ENCODE data around the gene BMP10.

Gene BMP10

GRCh38 chr2:68912111-68912510 is 40.9 kb upstream of the BMP10 start:
- H3K79me1 ChIP-seq (replicated peaks; ENCODE audit: low read length, poor library complexity, severe bottlenecking): no peaks in the 10 kb centered on the region
- no peak overlapping the region for H3K27ac ChIP-seq (ENCODE audit: low read length, poor library complexity, severe bottlenecking)
- H2AK5ac ChIP-seq (ENCODE audit: low read length, severe bottlenecking): no peak overlapping the region
- peak overlapping the region; percentile 57 for H2BK15ac ChIP-seq (ENCODE audit: low read depth, poor library complexity, severe bottlenecking)
- H3K18ac ChIP-seq (ENCODE audit: low read depth in 1 of 2, low read length in 2 of 2): no peak overlapping the region
- no peak overlapping the region for H2BK120ac ChIP-seq (ENCODE audit: low read depth, low read length)
- H2AFZ ChIP-seq (ENCODE audit: low read depth, low read length): no peak overlapping the region
- no peak overlapping the region for H4K8ac ChIP-seq (ENCODE audit: low read length)
- H4K91ac ChIP-seq (ENCODE audit: low read length): no peak overlapping the region
- DNase-seq: no peak
- no peak overlapping the region for H3K23ac ChIP-seq (ENCODE audit: low read length in 2 of 2)
- no peak overlapping the region for H2BK5ac ChIP-seq (ENCODE audit: low read depth, low read length, poor library complexity, severe bottlenecking)
- H2BK12ac ChIP-seq (ENCODE audit: low read length in 2 of 2): no peak overlapping the region
- H3K9ac ChIP-seq (ENCODE audit: low read length): no peak overlapping the region
- H3K4ac ChIP-seq (ENCODE audit: low read depth in 1 of 2, low read length in 2 of 2): no peak overlapping the region
- H3K36me3 ChIP-seq (ENCODE audit: control insufficient read depth in 1 of 2, insufficient read depth in 2 of 2, low read depth in 1 of 2, low read length in 2 of 2): no peaks in the 10 kb centered on the region
- H3K9me3 ChIP-seq (ENCODE audit: control insufficient read depth, low read length): no peaks in the 10 kb centered on the region
- no peak overlapping the region for H3K14ac ChIP-seq (ENCODE audit: low read length in 2 of 2)
- no peak overlapping the region for H3K4me3 ChIP-seq (ENCODE audit: insufficient read depth in 1 of 2, low read depth in 1 of 2, low read length in 2 of 2)
- 95% methylated on average over 3 of the region's 3 CpGs for WGBS
- H3K4me1 ChIP-seq (ENCODE audit: control insufficient read depth, insufficient read depth, low read depth, low read length): peaks cover 12% of the 10 kb centered on the region
- H3K27me3 ChIP-seq (ENCODE audit: control insufficient read depth in 1 of 2, insufficient read depth in 1 of 2, low read length in 2 of 2): no peaks in the 10 kb centered on the region
- no peak overlapping the region for H3K4me2 ChIP-seq (ENCODE audit: low read length, poor library complexity, severe bottlenecking)

- Histone ChIP-seq H3K4me3 (ENCODE audit: insufficient read depth in 1 of 2, low read depth in 1 of 2, low read length in 2 of 2) (no peak overlapping the region), H3K9me3 (ENCODE audit: control insufficient read depth, low read length) (no peaks in the 10 kb centered on the region), H4K91ac (ENCODE audit: low read length) (no peak overlapping the region), H3K14ac (ENCODE audit: low read length in 2 of 2) (no peak overlapping the region), H3K23ac (ENCODE audit: low read length in 2 of 2) (no peak overlapping the region), H3K9ac (ENCODE audit: low read length) (no peak overlapping the region), H2AK5ac (ENCODE audit: low read length, severe bottlenecking) (no peak overlapping the region), H3K4ac (ENCODE audit: low read depth in 1 of 2, low read length in 2 of 2) (no peak overlapping the region), H3K18ac (ENCODE audit: low read depth in 1 of 2, low read length in 2 of 2) (no peak overlapping the region), H3K79me1 (replicated peaks; ENCODE audit: low read length, poor library complexity, severe bottlenecking) (no peaks in the 10 kb centered on the region), H4K8ac (ENCODE audit: low read length) (no peak overlapping the region), H2BK5ac (ENCODE audit: low read depth, low read length, poor library complexity, severe bottlenecking) (no peak overlapping the region), H2BK15ac (ENCODE audit: low read depth, poor library complexity, severe bottlenecking) (peak overlapping the region; percentile 57), H3K36me3 (ENCODE audit: control insufficient read depth in 1 of 2, insufficient read depth in 2 of 2, low read depth in 1 of 2, low read length in 2 of 2) (no peaks in the 10 kb centered on the region), H2AFZ (ENCODE audit: low read depth, low read length) (no peak overlapping the region), H2BK120ac (ENCODE audit: low read depth, low read length) (no peak overlapping the region), H3K27me3 (ENCODE audit: control insufficient read depth in 1 of 2, insufficient read depth in 1 of 2, low read length in 2 of 2) (no peaks in the 10 kb centered on the region), H2BK12ac (ENCODE audit: low read length in 2 of 2) (no peak overlapping the region), H3K27ac (ENCODE audit: low read length, poor library complexity, severe bottlenecking) (no peak overlapping the region), H3K4me1 (ENCODE audit: control insufficient read depth, insufficient read depth, low read depth, low read length) (peaks cover 12% of the 10 kb centered on the region), H3K4me2 (ENCODE audit: low read length, poor library complexity, severe bottlenecking) (no peak overlapping the region)
- no peak for DNase-seq
- 100% methylated on average over 1 of the region's 1 CpG for WGBS
Observed at GRCh38 chr2:68911709-68912108, 40.5 kb upstream of the BMP10 start.

- peak overlapping the region; percentile 20 for H2BK15ac ChIP-seq (ENCODE audit: low read depth, poor library complexity, severe bottlenecking)
- H2BK5ac ChIP-seq (ENCODE audit: low read depth, low read length, poor library complexity, severe bottlenecking): no peak overlapping the region
- H4K8ac ChIP-seq (ENCODE audit: low read length): peak overlapping the region; percentile 82
- no peak overlapping the region for H2BK120ac ChIP-seq (ENCODE audit: low read depth, low read length)
- peak overlapping the region; percentile 75 for H4K91ac ChIP-seq (ENCODE audit: low read length)
- no peaks in the 10 kb centered on the region for H3K36me3 ChIP-seq (ENCODE audit: control insufficient read depth in 1 of 2, insufficient read depth in 2 of 2, low read depth in 1 of 2, low read length in 2 of 2)
- 37% methylated on average over 4 of the region's 4 CpGs for WGBS
- H2AK5ac ChIP-seq (ENCODE audit: low read length, severe bottlenecking): no peak overlapping the region
- no peaks in the 10 kb centered on the region for H3K27me3 ChIP-seq (ENCODE audit: control insufficient read depth in 1 of 2, insufficient read depth in 1 of 2, low read length in 2 of 2)
- no peak overlapping the region for H2AFZ ChIP-seq (ENCODE audit: low read depth, low read length)
- H3K4ac ChIP-seq (ENCODE audit: low read depth in 1 of 2, low read length in 2 of 2): no peak overlapping the region
- peaks cover 12% of the 10 kb centered on the region for H3K4me1 ChIP-seq (ENCODE audit: control insufficient read depth, insufficient read depth, low read depth, low read length)
- H3K79me1 ChIP-seq (replicated peaks; ENCODE audit: low read length, poor library complexity, severe bottlenecking): no peaks in the 10 kb centered on the region
- no peak overlapping the region for H3K23ac ChIP-seq (ENCODE audit: low read length in 2 of 2)
- peak overlapping the region; percentile 57 to 77 for H2BK12ac ChIP-seq (ENCODE audit: low read length in 2 of 2)
- H3K4me3 ChIP-seq (ENCODE audit: insufficient read depth in 1 of 2, low read depth in 1 of 2, low read length in 2 of 2): no peak overlapping the region
- no peak overlapping the region for H3K14ac ChIP-seq (ENCODE audit: low read length in 2 of 2)
- no peak overlapping the region for H3K9ac ChIP-seq (ENCODE audit: low read length)
- H3K9me3 ChIP-seq (ENCODE audit: control insufficient read depth, low read length): no peaks in the 10 kb centered on the region
- H3K18ac ChIP-seq (ENCODE audit: low read depth in 1 of 2, low read length in 2 of 2): peak overlapping the region in 1 of 2 experiments; percentile 77
- H3K27ac ChIP-seq (ENCODE audit: low read length, poor library complexity, severe bottlenecking): no peak overlapping the region
- H3K4me2 ChIP-seq (ENCODE audit: low read length, poor library complexity, severe bottlenecking): no peak overlapping the region
- DNase-seq: no peak
Observed at GRCh38 chr2:68911246-68911645, 40.0 kb upstream of the BMP10 start.

GRCh38 chr2:68909793-68910674 is 38.8 kb upstream of the BMP10 start:
- H4K91ac ChIP-seq (ENCODE audit: low read length): no peak overlapping the region
- H2BK120ac ChIP-seq (ENCODE audit: low read depth, low read length): no peak overlapping the region
- H2AFZ ChIP-seq (ENCODE audit: low read depth, low read length): no peak overlapping the region
- H3K18ac ChIP-seq (ENCODE audit: low read depth in 1 of 2, low read length in 2 of 2): no peak overlapping the region
- WGBS: no CpG with 5 or more reads among the region's 3 CpGs
- peak; percentile 64 for DNase-seq
- no peaks in the 10 kb centered on the region for H3K27me3 ChIP-seq (ENCODE audit: control insufficient read depth in 1 of 2, insufficient read depth in 1 of 2, low read length in 2 of 2)
- H3K4ac ChIP-seq (ENCODE audit: low read depth in 1 of 2, low read length in 2 of 2): no peak overlapping the region
- no peaks in the 10 kb centered on the region for H3K79me1 ChIP-seq (replicated peaks; ENCODE audit: low read length, poor library complexity, severe bottlenecking)
- no peak overlapping the region for H3K9ac ChIP-seq (ENCODE audit: low read length)
- H3K9me3 ChIP-seq (ENCODE audit: control insufficient read depth, low read length): no peaks in the 10 kb centered on the region
- H4K8ac ChIP-seq (ENCODE audit: low read length): no peak overlapping the region
- no peak overlapping the region for H2BK5ac ChIP-seq (ENCODE audit: low read depth, low read length, poor library complexity, severe bottlenecking)
- no peak overlapping the region for H3K4me3 ChIP-seq (ENCODE audit: insufficient read depth in 1 of 2, low read depth in 1 of 2, low read length in 2 of 2)
- H3K27ac ChIP-seq (ENCODE audit: low read length, poor library complexity, severe bottlenecking): no peak overlapping the region
- peaks cover 12% of the 10 kb centered on the region for H3K4me1 ChIP-seq (ENCODE audit: control insufficient read depth, insufficient read depth, low read depth, low read length)
- H2BK15ac ChIP-seq (ENCODE audit: low read depth, poor library complexity, severe bottlenecking): no peak overlapping the region
- no peaks in the 10 kb centered on the region for H3K36me3 ChIP-seq (ENCODE audit: control insufficient read depth in 1 of 2, insufficient read depth in 2 of 2, low read depth in 1 of 2, low read length in 2 of 2)
- H3K4me2 ChIP-seq (ENCODE audit: low read length, poor library complexity, severe bottlenecking): no peak overlapping the region
- no peak overlapping the region for H2AK5ac ChIP-seq (ENCODE audit: low read length, severe bottlenecking)
- H2BK12ac ChIP-seq (ENCODE audit: low read length in 2 of 2): no peak overlapping the region
- H3K23ac ChIP-seq (ENCODE audit: low read length in 2 of 2): no peak overlapping the region
- no peak overlapping the region for H3K14ac ChIP-seq (ENCODE audit: low read length in 2 of 2)

All from mesenchymal stem cell (in vitro differentiated cells and primary cell).